Caco-2 (cell line): ENCODE measurements around the gene PRKAB2. TPM values are rescaled to one million over a fixed set of nuclear protein-coding genes. Genes with fewer than 3 reads are reported as not detected.

Source experiments
- Bru-seq: library from RNA; stranded (reverse); fragments of 400-500 nt; gene quantifications from one replicate; lab custom pipeline; 2021; lab: Mats Ljungman, UMichigan
- BruChase-seq, 2 experiments: library from RNA; stranded (reverse); fragments of 400-500 nt; gene quantifications; one replicate each; lab custom pipeline; 2021; lab: Mats Ljungman, UMichigan
- BruUV-seq: library from RNA; stranded (reverse); fragments of 400-500 nt; replicated peaks from 2 replicates; lab custom pipeline; 2021; lab: Mats Ljungman, UMichigan
- CTCF ChIA-PET: fragments of 300-600 bp; sonication (Branson Sonifier 250); formaldehyde crosslinking; loops from one replicate; lab custom pipeline; 2022; ENCODE audit warnings: antibody characterized with exemption; lab: Charles Lee
- POLR2A ChIA-PET: fragments of 300-600 bp; sonication (Branson Sonifier 250); formaldehyde crosslinking; loops from one replicate; lab custom pipeline; 2022; ENCODE audit warnings: antibody characterized with exemption; lab: Charles Lee
- DNase-seq, 2 experiments: peaks; one replicate each; pipeline versions ENCODE4 v3.0.0 to v3.0.0-alpha.2; 2020 to 2022
- H3K27me3 ChIP-seq: replicated peaks from 2 replicates; pipeline ENCODE4 v1.6.0; 2011; ENCODE audit warnings: low read length; ENCODE audit not compliant: control insufficient read depth, insufficient read depth
- H3K36me3 ChIP-seq: 2 replicates; pipeline ENCODE4 v1.5.1; 2011; ENCODE audit warnings: low read length; ENCODE audit not compliant: control insufficient read depth, insufficient read depth
- H3K4me1 ChIP-seq: fragments of 250-450 bp; sonication (Bioruptor Pico); 2 replicates; pipeline ENCODE4 v1.5.1; 2020; ENCODE audit warnings: mild to moderate bottlenecking
- H3K4me3 ChIP-seq: 2 replicates; pipeline ENCODE4 v1.5.1; 2011; ENCODE audit warnings: low read depth, mild to moderate bottlenecking, control low read depth, low read length
- H3K9me3 ChIP-seq: fragments of 250-450 bp; sonication (Bioruptor Pico); 2 replicates; pipeline ENCODE4 v1.5.1; 2020; ENCODE audit warnings: mild to moderate bottlenecking, moderate library complexity
- H3K27ac Mint-ChIP-seq: one replicate; pipeline ENCODE4 v1.8.0; 2022; ENCODE audit warnings: mixed read lengths; ENCODE audit not compliant: unreplicated experiment
- H3K27me3 Mint-ChIP-seq: one replicate; pipeline ENCODE4 v1.8.0; 2022; ENCODE audit warnings: mixed read lengths; ENCODE audit not compliant: insufficient read depth, unreplicated experiment
- H3K36me3 Mint-ChIP-seq: one replicate; pipeline ENCODE4 v1.8.0; 2022; ENCODE audit warnings: mild to moderate bottlenecking, mixed read lengths; ENCODE audit not compliant: insufficient read depth, unreplicated experiment
- H3K4me1 Mint-ChIP-seq: one replicate; pipeline ENCODE4 v1.8.0; 2022; ENCODE audit warnings: low read depth, mixed read lengths; ENCODE audit not compliant: unreplicated experiment
- H3K4me3 Mint-ChIP-seq: one replicate; pipeline ENCODE4 v1.8.0; 2022; ENCODE audit warnings: mild to moderate bottlenecking, moderate library complexity, mixed read lengths; ENCODE audit not compliant: unreplicated experiment
- H3K9me3 Mint-ChIP-seq: one replicate; pipeline ENCODE4 v1.8.0; 2022; ENCODE audit warnings: mixed read lengths; ENCODE audit not compliant: unreplicated experiment
- CTCF ChIP-seq, 2 experiments: fragments of 200-600 bp in 1 of 2; IDR thresholded peaks; 1 replicate in 1 of 2; 2 replicates in 1 of 2; pipeline versions ENCODE4 v1.5.1 to v1.8.0; 2011 to 2022; ENCODE audit warnings: antibody characterized with exemption in 1 of 2, control low read depth in 1 of 2, inconsistent platforms in 1 of 2, low read depth in 1 of 2, low read length in 1 of 2, mild to moderate bottlenecking in 1 of 2, moderate library complexity in 1 of 2; ENCODE audit not compliant: insufficient read depth in 1 of 2, severe bottlenecking in 1 of 2, unreplicated experiment in 1 of 2
- intact Hi-C: fragments of 100-400 bp; cut with micrococcal nuclease; formaldehyde crosslinking; loops from one replicate; pipeline ENCODE4 v1.10.0; 2022; ENCODE audit not compliant: unreplicated experiment
- long read RNA-seq: library from polyadenylated mRNA; stranded (forward); transcript quantifications from one replicate; pipeline ENCODE4 v2.0.0, GENCODE V29; 2022
- total RNA-seq: library from RNA; stranded (reverse); gene quantifications from 2 replicates; pipeline ENCODE4 v1.2.3, GENCODE V29; 2022

Gene PRKAB2
- total RNA-seq = 30.1 and 31.5 TPM in 2 replicates
- Bru-seq, nascent RNA = percentile 93 among the genes with signal in this experiment
- BruChase-seq, experiment 1, labeled RNA remaining after a 2-hour chase = percentile 95 among the genes with signal in this experiment
- percentile 95 among the genes with signal in this experiment for BruChase-seq, experiment 2, labeled RNA remaining after a 6-hour chase
- long read RNA-seq, full-length matches to known transcripts = 4 of 20 reads
- long read RNA-seq, partial matches to known transcripts = 6 of 20 reads
- long read RNA-seq, other reads (novel, unspliced or antisense) = 10 of 20 reads

DNA sequence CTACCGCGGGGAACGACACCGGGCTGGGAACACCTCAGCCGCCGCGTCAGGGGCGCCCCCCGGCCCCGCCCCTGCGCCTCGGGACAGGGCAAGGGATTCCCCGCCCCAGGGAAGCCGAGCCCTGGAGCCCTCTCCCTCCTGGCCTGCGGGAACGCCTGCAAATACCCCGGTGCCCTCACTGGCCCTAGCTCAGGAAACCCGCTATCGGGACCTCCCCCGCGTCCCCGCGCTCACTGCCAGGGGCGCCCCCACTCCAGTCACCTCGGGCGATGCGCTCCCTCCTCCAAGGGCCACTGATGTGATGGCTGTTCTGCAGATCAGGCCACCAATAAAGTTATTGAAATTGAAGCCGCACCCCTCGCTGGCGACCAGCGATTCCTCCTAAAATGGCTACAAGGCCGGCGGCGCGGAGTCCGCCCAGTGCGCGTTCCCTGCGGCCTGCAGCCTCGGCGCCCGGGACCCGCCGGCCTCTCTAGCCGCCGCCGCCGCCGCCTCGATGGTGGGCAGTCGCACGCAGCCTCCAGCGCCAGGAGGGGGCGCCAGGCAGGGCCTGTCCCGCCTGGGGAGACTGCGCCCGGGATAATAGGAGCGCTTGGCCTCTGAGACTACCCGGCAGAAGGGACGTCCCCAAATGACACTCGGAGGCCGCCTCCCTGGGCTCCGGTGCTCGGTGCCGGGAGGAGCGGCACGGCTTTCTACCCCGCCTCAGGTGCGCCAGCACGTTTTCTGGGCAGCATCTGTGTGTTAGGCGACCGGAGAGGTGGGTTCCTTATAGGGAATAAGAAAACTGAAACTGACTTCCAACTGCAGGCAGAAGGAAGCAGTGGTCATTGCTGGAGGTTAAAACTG lies at the start of gene PRKAB2:
PRKAB2 (minus strand) TSS at position 303 of the 849 bp plus-strand sequence. CDS start 326 bp downstream, outside the sequence.
- H3K4me3 Mint-ChIP-seq = peak within 1 kb of the TSS; percentile 96
- CTCF ChIA-PET = interaction anchor here (0.8 to 2.6 kb wide), 5 partner anchors 66 to 101 kb away, joined by 3 to 29 read pairs (median 4); partner anchors contain the start of gene CHD1L
- POLR2A ChIA-PET = interaction anchor here (0.7 to 1.0 kb wide), 4 partner anchors 68 to 88 kb away, joined by 3 to 10 read pairs (median 3); partner anchors contain the start of gene CHD1L
- peaks cover 34% of the 10 kb centered on the region for H3K4me1 Mint-ChIP-seq
- Histone ChIP-seq H3K4me1 (peaks cover 36% of the 10 kb centered on the region), H3K4me3 (peak within 1 kb of the TSS; percentile 98), H3K27me3 (no peaks in the 10 kb centered on the region), H3K9me3 (no peaks in the 10 kb centered on the region), H3K36me3 (no peaks in the 10 kb centered on the region)
- H3K9me3 Mint-ChIP-seq = no peaks in the 10 kb centered on the region
- peak; percentile 96 to 98 for DNase-seq
- H3K27me3 Mint-ChIP-seq = no peaks in the 10 kb centered on the region
- peak within 1 kb of the TSS; percentile 98 for H3K27ac Mint-ChIP-seq
- peaks cover 18% of the 10 kb centered on the region for H3K36me3 Mint-ChIP-seq
- intact Hi-C loops = loop anchor here (1.0 to 5.0 kb wide), 3 partner anchors 13 to 425 kb away; no protein-coding TSS in a partner anchor
- BruUV-seq = no TSS peak
- peak; percentile 87 to 88 for TF ChIP-seq CTCF (IDR thresholded peaks at IDR 0.05; ENCODE audit: insufficient read depth in 1 of 2, low read depth in 1 of 2, low read length in 1 of 2, severe bottlenecking in 1 of 2, unreplicated experiment in 1 of 2)

- H3K27me3 Mint-ChIP-seq = no peaks in the 10 kb centered on the region
- ChIA-PET CTCF (no interaction called here), POLR2A (no interaction called here)
- intact Hi-C loops = no loop called here
- Histone ChIP-seq H3K4me1 (peaks cover 12% of the 10 kb centered on the region; the same call in 1 of the 2 replicates), H3K9me3 (no peaks in the 10 kb centered on the region), H3K4me3 (no peak overlapping the region), H3K27me3 (no peaks in the 10 kb centered on the region), H3K36me3 (no peaks in the 10 kb centered on the region)
- BruUV-seq = no TSS peak
- H3K4me1 Mint-ChIP-seq = peaks cover 23% of the 10 kb centered on the region
- no peak for TF ChIP-seq CTCF (IDR thresholded peaks at IDR 0.05; ENCODE audit: insufficient read depth in 1 of 2, low read depth in 1 of 2, low read length in 1 of 2, severe bottlenecking in 1 of 2, unreplicated experiment in 1 of 2)
- H3K27ac Mint-ChIP-seq = no peak overlapping the region
- DNase-seq = no peak
- no peaks in the 10 kb centered on the region for H3K36me3 Mint-ChIP-seq
- no peaks in the 10 kb centered on the region for H3K9me3 Mint-ChIP-seq
- H3K4me3 Mint-ChIP-seq = no peak overlapping the region
Observed at GRCh38 chr1:147218606-147219005, 46.3 kb upstream of the PRKAB2 start.

GRCh38 chr1:147217141-147217540 lies 44.9 kb upstream of the PRKAB2 start:
- Histone ChIP-seq H3K9me3 (no peaks in the 10 kb centered on the region), H3K4me3 (no peak overlapping the region), H3K27me3 (no peaks in the 10 kb centered on the region), H3K4me1 (peaks cover 26% of the 10 kb centered on the region), H3K36me3 (no peaks in the 10 kb centered on the region)
- Mint-ChIP-seq H3K27ac (no peak overlapping the region), H3K36me3 (no peaks in the 10 kb centered on the region), H3K27me3 (no peaks in the 10 kb centered on the region), H3K4me1 (peaks cover 35% of the 10 kb centered on the region), H3K4me3 (no peak overlapping the region), H3K9me3 (no peaks in the 10 kb centered on the region)
- POLR2A ChIA-PET = no interaction called here
- no peak for DNase-seq
- intact Hi-C loops = no loop called here
- no peak for TF ChIP-seq CTCF (IDR thresholded peaks at IDR 0.05; ENCODE audit: insufficient read depth in 1 of 2, low read depth in 1 of 2, low read length in 1 of 2, severe bottlenecking in 1 of 2, unreplicated experiment in 1 of 2)
- no TSS peak for BruUV-seq
- CTCF ChIA-PET = no interaction called here
